Measurements from ENCODE around the gene CLIC6. TPM values are rescaled to one million over a fixed set of nuclear protein-coding genes. Genes with fewer than 3 reads are reported as not detected.

Gene CLIC6
- total RNA-seq, 4 donors from 2014 or later, result 0.49 to 3.0 (median 1.1) TPM

DNA sequence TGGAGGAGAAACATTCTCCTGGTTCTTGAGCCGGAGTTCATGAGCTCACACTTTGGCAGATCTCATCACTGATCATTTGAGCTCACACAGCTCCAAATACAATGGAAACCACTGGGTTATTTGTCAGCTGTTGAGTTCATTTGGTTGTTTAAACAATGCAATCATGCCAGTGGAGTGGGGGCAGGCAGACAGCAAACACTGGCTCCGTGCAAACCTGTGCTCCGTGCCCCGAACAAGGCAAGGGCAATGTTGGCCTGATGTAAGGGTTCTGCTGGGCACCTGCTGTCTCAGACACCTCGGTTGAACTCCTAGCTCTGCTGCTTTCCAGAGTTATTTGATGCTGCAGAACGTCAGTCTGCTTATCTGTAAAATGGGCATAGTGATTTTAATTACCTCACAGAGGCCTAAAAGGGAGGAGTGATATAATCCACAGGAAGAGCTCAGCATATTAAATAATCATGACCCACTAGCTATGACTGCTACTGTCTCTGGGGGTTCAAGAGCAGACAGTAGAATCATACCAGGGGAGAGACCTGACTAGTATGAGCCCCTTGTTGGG is 20.0 kb upstream of the CLIC6 start:
- Histone ChIP-seq H3K4me3 (no peak overlapping the region), H3K36me3 (no peaks in the 10 kb centered on the region), H3K4me1 (no peaks in the 10 kb centered on the region), H3K9me3 (peaks cover 0 to 4% (median 0%) of the 10 kb centered on the region in 3 donors), H3K27me3 (peaks cover 0 to 5% (median 0%) of the 10 kb centered on the region in 3 donors), H3K27ac (no peak overlapping the region)
- TF ChIP-seq, protein P1, sequence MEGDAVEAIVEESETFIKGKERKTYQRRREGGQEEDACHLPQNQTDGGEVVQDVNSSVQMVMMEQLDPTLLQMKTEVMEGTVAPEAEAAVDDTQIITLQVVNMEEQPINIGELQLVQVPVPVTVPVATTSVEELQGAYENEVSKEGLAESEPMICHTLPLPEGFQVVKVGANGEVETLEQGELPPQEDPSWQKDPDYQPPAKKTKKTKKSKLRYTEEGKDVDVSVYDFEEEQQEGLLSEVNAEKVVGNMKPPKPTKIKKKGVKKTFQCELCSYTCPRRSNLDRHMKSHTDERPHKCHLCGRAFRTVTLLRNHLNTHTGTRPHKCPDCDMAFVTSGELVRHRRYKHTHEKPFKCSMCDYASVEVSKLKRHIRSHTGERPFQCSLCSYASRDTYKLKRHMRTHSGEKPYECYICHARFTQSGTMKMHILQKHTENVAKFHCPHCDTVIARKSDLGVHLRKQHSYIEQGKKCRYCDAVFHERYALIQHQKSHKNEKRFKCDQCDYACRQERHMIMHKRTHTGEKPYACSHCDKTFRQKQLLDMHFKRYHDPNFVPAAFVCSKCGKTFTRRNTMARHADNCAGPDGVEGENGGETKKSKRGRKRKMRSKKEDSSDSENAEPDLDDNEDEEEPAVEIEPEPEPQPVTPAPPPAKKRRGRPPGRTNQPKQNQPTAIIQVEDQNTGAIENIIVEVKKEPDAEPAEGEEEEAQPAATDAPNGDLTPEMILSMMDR (IDR thresholded peaks at IDR 0.05 in 4 of 5, conservative IDR thresholded peaks at IDR 0.05 in 1 of 5), result no peak
- TF ChIP-seq POLR2A (IDR thresholded peaks at IDR 0.05), result no peak
- ATAC-seq, result no peak
- DNase-seq, result no peak
- intact Hi-C loops (cut with DNase I; ENCODE audit: low total_unique reads), result no loop called here
- in situ Hi-C loops (cut with MboI; ENCODE audit: low sequenced_read_pairs in 4 of 4), result loop anchor here in 1 of 4 donors (25.0 kb wide), 1 partner anchor 737 kb away; the partner anchor contains the start of gene ATP5PO

DNA sequence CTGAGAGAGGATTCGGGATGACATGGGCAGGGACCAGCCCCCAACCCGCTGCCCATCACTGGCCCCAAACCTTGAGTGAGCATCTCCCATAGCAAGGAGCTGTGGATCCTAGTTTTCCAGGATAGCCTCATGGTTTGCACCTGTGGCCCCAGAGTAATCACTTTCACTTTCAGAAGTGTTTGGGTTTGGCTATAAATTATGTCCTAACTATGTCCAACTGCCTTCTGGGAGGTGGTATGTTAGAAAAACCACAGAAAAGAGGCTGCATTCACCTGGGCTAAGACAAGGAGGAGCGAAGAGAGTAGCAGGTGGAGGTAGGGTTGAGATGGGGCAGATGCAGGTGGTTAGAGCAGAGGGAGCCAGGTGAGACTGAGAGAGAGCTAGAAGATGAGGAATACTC is 19.4 kb upstream of the CLIC6 start:
- intact Hi-C loops (cut with DNase I; ENCODE audit: low total_unique reads), result no loop called here
- in situ Hi-C loops (cut with MboI; ENCODE audit: low sequenced_read_pairs in 4 of 4), result loop anchor here in 1 of 4 donors (25.0 kb wide), 1 partner anchor 737 kb away; the partner anchor contains the start of gene ATP5PO
- TF ChIP-seq, protein P1 (IDR thresholded peaks at IDR 0.05 in 4 of 5, conservative IDR thresholded peaks at IDR 0.05 in 1 of 5), result no peak
- TF ChIP-seq POLR2A (IDR thresholded peaks at IDR 0.05), result no peak
- ATAC-seq, result no peak
- Histone ChIP-seq H3K4me3 (no peak overlapping the region), H3K4me1 (no peaks in the 10 kb centered on the region), H3K27ac (no peak overlapping the region), H3K27me3 (peaks cover 0 to 5% (median 0%) of the 10 kb centered on the region in 3 donors), H3K9me3 (peaks cover 0 to 4% (median 0%) of the 10 kb centered on the region in 3 donors), H3K36me3 (no peaks in the 10 kb centered on the region)
- DNase-seq, result no peak

DNA sequence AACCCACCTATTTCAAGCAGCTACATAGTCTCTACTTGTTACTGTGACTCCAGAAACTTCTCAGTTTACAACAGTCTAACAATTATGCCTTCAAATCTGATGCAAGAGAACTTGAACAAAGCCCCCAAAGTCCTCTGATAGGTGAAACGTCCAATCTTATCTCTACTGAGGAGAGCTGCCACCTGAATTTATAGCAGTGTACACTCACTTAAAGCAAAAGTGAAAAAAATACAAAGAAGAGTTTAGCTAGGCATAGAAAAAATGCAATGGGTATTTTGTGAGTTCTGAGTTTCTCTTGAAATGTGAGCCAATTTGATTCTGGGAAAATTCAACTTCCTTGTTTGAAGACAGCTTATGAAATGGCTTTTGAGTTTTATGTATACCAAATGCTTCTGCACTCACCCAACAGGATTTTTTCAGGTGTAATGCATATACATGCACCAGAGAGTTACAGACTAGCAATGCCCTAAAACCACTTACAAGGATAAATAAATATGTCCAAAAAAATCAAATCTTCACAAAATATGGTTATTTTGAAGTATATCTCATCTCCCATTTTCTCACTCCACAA is 17.8 kb upstream of the CLIC6 start:
- DNase-seq, result no peak
- no peak for ATAC-seq

GRCh38 chr21:34651642-34652041 is 17.2 kb upstream of the CLIC6 start:
- Histone ChIP-seq H3K27ac (no peak overlapping the region), H3K4me3 (no peak overlapping the region), H3K9me3 (peaks cover 0 to 4% (median 0%) of the 10 kb centered on the region in 3 donors), H3K27me3 (peaks cover 0 to 5% (median 0%) of the 10 kb centered on the region in 3 donors), H3K4me1 (no peaks in the 10 kb centered on the region), H3K36me3 (no peaks in the 10 kb centered on the region)
- in situ Hi-C loops (cut with MboI; ENCODE audit: low sequenced_read_pairs in 4 of 4) (no loop called here), intact Hi-C loops (cut with DNase I; ENCODE audit: low total_unique reads) (no loop called here)
- TF ChIP-seq POLR2A (IDR thresholded peaks at IDR 0.05), result no peak
- TF ChIP-seq, protein P1 (IDR thresholded peaks at IDR 0.05 in 4 of 5, conservative IDR thresholded peaks at IDR 0.05 in 1 of 5), result no peak
- no peak for ATAC-seq
- no peak for DNase-seq

More for the DNA sequence above, 17.8 kb upstream of the CLIC6 start:
- H3K27ac ChIP-seq, result no peak overlapping the region
- in situ Hi-C loops (cut with MboI; ENCODE audit: low sequenced_read_pairs in 4 of 4), result no loop called here
- TF ChIP-seq, protein P1 (IDR thresholded peaks at IDR 0.05 in 4 of 5, conservative IDR thresholded peaks at IDR 0.05 in 1 of 5), result no peak
- no peak for TF ChIP-seq POLR2A (IDR thresholded peaks at IDR 0.05)
- H3K4me3 ChIP-seq, result no peak overlapping the region
- peaks cover 0 to 4% (median 0%) of the 10 kb centered on the region in 3 donors for H3K9me3 ChIP-seq
- no peaks in the 10 kb centered on the region for H3K4me1 ChIP-seq
- intact Hi-C loops (cut with DNase I; ENCODE audit: low total_unique reads), result no loop called here
- no peaks in the 10 kb centered on the region for H3K36me3 ChIP-seq
- peaks cover 0 to 5% (median 0%) of the 10 kb centered on the region in 3 donors for H3K27me3 ChIP-seq

Measured in gastrocnemius medialis (tissue), 4 donors.